CD4-positive, alpha-beta T cell treated with Interleukin-21 for 1 hour (primary cell): ENCODE results near the gene ARL13A.
"Not testable (repeated sequence)": the region's sequence is repeated elsewhere in the genome, so short reads cannot be mapped to it uniquely, and the experiment has no call there.

Experiments used
- DNase-seq: peaks from one replicate; pipeline ENCODE4 v3.0.0-alpha.2; 2020

The ARL13A gene

GRCh38 chrX:100969408-100969807 lies at the start of gene ARL13A:
Gene ARL13A, plus strand, starts transcription at chrX:100969708. Its CDS starts 3,982 bp downstream, at chrX:100973690.
- DNase-seq: no peak

- DNase-seq: no peak
Observed at GRCh38 chrX:100924375-100924774, 45.1 kb upstream of the ARL13A start.

- no peak for DNase-seq
Observed at GRCh38 chrX:100926453-100926852, 43.1 kb upstream of the ARL13A start.

- peak; percentile 14 for DNase-seq
Observed at GRCh38 chrX:100928660-100929613, 40.6 kb upstream of the ARL13A start, which contains the start of gene XKRX. Gene XKRX, minus strand, starts transcription at chrX:100928917. Its CDS starts 613 bp downstream, at chrX:100928304.

GRCh38 chrX:100931218-100931924 lies 38.1 kb upstream of the ARL13A start:
- DNase-seq: no peak

- no peak for DNase-seq
Observed at GRCh38 chrX:100931925-100932285, 37.6 kb upstream of the ARL13A start.

- DNase-seq: no peak
Observed at GRCh38 chrX:100935767-100936166, 33.7 kb upstream of the ARL13A start.

GRCh38 chrX:100939333-100939732 lies 30.2 kb upstream of the ARL13A start:
- DNase-seq: no peak

GRCh38 chrX:100944601-100945000 lies 24.9 kb upstream of the ARL13A start:
- no peak for DNase-seq

- no peak for DNase-seq
Observed at GRCh38 chrX:100946299-100946927, 23.1 kb upstream of the ARL13A start.

- DNase-seq: no peak
Observed at GRCh38 chrX:100948557-100948956, 21.0 kb upstream of the ARL13A start.

- no peak for DNase-seq
Observed at GRCh38 chrX:100962811-100963210, 6.7 kb upstream of the ARL13A start.

GRCh38 chrX:100964362-100964761 lies 5.1 kb upstream of the ARL13A start:
- DNase-seq: no peak

GRCh38 chrX:100969936-100970335 lies 428 bp downstream of the ARL13A start:
- DNase-seq: no peak

GRCh38 chrX:100973411-100973810 lies 3.9 kb downstream of the ARL13A start:
- no peak for DNase-seq

GRCh38 chrX:100975212-100975611 lies 5.7 kb downstream of the ARL13A start:
- no peak for DNase-seq

- no peak for DNase-seq
Observed at GRCh38 chrX:100976211-100976610, 6.7 kb downstream of the ARL13A start.

GRCh38 chrX:100979881-100980607 lies 10.5 kb downstream of the ARL13A start:
- no peak for DNase-seq

GRCh38 chrX:100980608-100981497 lies 11.3 kb downstream of the ARL13A start:
- DNase-seq: no peak

- not testable (repeated sequence) for DNase-seq
Observed at GRCh38 chrX:100981498-100981845, 12.0 kb downstream of the ARL13A start.

- DNase-seq: no peak
Observed at GRCh38 chrX:100984818-100985217, 15.3 kb downstream of the ARL13A start.

- no peak for DNase-seq
Observed at GRCh38 chrX:100990139-100990538, 20.6 kb downstream of the ARL13A start.
